22Rv1 (cell line): ENCODE data around the gene USP40.

Experiments
- CTCF ChIP-seq: fragments of 450-650 bp; IDR thresholded peaks from 2 replicates; pipeline ENCODE4 v1.5.1; 2017; ENCODE audit warnings: mild to moderate bottlenecking
- ZFX ChIP-seq: fragments of 450-650 bp; IDR thresholded peaks from 2 replicates; pipeline ENCODE4 v1.6.1; 2017; ENCODE audit warnings: antibody characterized with exemption, borderline replicate concordance

GRCh38 chr2:233611284-233611683, 44.7 kb upstream of the USP40 start:
- TF ChIP-seq CTCF, result no peak
- no peak for TF ChIP-seq ZFX
